ENCODE measurements around the gene ITPKB. TPM values are rescaled to one million over a fixed set of nuclear protein-coding genes. Genes with fewer than 3 reads are reported as not detected.
"Not testable (repeated sequence)": the region's sequence is repeated elsewhere in the genome, so short reads cannot be mapped to it uniquely, and the experiment has no call there.

The ITPKB gene
- total RNA-seq, result 10.5 TPM
- long read RNA-seq, full-length matches to known transcripts, result 3 of 10 reads
- long read RNA-seq, partial matches to known transcripts, result 3 of 10 reads
- long read RNA-seq, other reads (novel, unspliced or antisense), result 4 of 10 reads

DNA sequence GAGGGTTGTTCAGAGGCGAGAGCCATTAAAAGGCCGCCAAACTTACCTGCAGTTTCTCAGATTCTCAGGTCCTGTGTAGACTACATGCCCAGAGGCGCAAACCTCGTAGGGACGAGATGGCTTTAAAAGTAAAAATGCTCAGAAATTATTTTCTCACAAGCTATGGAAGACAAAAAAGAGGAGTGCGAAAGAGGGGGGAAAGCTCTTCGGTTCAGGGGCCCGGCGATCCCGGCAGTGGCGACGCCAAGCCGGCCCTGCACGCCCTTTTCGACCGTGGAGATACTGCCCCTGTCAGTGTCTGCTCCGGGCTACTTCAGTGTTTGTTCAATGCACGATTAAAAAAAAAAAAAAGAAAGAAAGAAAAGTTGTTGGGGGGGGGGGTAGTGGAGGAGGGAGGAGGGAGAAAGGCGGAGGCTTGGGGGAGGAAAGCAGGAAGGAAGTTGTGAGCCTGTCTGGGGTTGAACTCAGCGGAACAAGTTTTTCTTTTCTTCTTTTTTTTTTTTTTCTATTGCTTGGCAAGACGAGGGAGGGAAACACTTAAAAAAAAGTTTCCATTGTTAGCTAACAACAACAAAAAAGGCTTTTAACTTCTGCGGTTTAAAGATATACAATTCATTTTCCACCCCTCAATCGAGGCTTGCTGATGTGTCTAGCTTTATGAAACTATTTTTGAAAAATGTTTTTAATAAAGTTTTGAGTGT, at the start of gene ITPKB:
ITPKB (minus strand) TSS at position 288 of the 701 bp plus-strand sequence. CDS start 1,824 bp downstream, outside the sequence.
- DNase-seq (ENCODE audit: low spot score), result no peak
- intact Hi-C loops (cut with DNase I), result loop anchor here (2.0 to 10.0 kb wide), 4 partner anchors 77 to 194 kb away; partner anchors contain the start of gene STUM

DNA sequence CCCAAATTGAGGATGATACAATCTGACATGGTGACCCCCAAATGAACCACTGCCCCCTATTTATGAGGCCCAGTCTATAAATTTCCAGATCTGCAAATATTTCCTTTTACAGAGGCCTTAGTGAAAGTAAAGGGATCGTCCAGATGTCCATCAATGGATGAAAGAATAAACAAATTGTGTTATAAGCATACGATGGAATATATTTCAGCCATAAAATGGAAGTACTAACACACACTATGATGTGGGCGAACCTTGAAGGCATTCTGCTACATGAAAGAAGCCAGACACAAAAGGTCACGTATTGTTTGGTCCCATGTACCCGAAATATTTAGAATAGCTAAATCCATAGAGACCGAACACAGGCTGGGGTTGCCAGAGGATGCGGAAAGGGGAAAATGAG, 48.6 kb upstream of the ITPKB start:
- DNase-seq (ENCODE audit: low spot score), result no peak
- intact Hi-C loops (cut with DNase I), result no loop called here

DNA sequence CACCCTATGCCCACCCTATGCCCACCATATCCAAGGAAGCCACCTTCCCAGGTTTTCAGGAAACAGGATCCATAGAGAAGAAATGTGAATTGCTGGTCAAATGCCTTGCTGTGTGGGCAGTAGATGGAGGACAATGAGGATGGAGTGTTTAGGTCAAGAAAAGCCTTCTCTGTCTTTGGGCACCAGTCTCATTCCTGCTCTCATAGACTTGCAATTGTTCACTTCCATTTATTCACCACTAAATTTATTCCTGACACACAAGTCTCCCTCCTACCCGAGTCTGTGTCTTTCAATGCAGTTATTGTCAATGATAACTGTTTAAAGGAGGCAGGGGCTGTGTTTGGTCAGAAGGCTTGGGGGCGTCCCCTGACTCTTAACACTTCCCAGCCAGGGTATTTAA, 48.0 kb upstream of the ITPKB start:
- DNase-seq (ENCODE audit: low spot score), result peak; percentile 4
- intact Hi-C loops (cut with DNase I), result no loop called here

DNA sequence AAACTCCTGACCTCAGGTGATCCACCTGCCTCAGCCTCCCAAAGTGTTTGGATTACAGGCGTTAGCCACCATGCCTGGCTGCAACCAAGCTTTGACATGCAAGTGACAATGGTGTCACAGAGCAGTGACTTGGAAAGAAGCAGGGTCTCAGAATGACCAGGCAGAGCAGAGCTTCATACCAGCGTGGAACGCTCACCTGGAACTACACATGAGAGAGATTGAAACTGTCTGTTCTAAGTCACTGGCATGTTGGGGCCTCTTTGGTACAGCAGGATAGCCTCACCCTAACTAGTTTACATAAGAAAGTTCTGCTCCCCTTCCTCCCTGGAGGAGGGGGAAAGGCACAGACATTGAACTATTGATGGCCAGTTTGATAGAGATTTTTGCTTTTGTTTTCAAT, 47.5 kb upstream of the ITPKB start:
- DNase-seq (ENCODE audit: low spot score), result no peak
- intact Hi-C loops (cut with DNase I), result no loop called here

DNA sequence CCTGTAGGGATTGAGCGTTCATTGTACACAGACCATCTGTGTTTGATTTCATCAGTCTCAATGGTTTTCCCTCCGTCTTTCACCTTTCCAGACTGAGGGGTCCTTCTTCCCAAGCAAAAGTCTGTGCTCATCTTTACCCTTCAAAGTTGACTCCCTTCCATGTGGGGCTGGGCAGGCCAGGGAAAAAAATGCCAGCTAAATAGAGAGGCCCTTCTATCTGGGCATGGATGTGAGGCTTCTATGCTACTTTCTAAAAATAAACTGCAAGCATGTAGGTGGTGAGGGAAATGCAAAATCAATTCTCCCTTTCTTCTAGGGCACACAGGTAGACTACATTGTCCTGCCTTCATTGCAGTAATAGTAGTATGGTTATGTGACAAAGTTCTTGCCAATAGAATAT, 46.7 kb upstream of the ITPKB start:
- DNase-seq (ENCODE audit: low spot score), result no peak
- intact Hi-C loops (cut with DNase I), result no loop called here

DNA sequence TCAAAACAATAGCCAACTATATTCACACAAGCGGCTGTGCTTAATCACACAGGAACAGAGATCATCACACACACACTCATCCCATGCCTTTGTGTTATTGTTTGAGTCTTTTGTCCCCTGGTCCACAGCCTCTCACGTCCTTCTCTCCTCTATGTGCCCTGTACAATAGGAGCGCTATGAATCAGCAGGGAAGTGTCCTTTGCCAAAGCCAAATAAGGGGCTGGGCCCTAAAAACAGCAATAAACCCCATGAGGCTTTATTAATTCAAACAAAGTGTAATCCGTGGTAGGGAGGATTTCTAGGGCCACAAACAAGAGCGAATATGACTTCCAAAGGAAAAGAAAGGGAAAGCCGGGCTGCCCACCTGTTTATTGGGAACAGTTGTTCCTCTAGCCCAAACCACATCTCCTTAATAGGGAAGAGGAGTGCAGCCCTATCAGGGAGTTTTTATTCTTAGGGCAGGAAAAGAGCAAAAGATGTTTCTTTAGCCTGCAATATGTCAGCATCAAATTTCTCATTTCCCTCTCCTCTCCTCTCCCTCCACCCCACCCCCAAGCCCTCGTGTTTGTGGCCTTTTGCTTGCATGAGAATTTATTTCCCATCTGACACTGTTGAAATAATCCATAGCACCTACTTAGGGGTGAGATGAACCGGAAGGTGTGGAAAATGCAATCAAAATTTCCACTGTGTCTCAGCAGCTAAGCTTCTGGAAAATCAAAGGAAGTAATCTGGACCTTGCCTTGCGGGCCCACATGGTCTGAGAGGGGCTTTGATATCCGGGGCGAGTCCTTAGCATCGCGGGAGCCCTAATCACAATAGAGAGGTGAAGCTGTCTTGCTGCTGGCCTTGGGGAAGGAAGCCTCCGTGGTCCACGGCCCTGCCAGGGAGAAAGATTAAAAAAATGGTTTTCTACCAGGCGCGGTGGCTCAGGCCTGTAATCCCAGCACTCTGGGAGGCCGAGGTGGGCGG, 45.3 kb upstream of the ITPKB start:
- DNase-seq (ENCODE audit: low spot score), result no peak
- intact Hi-C loops (cut with DNase I), result no loop called here

DNA sequence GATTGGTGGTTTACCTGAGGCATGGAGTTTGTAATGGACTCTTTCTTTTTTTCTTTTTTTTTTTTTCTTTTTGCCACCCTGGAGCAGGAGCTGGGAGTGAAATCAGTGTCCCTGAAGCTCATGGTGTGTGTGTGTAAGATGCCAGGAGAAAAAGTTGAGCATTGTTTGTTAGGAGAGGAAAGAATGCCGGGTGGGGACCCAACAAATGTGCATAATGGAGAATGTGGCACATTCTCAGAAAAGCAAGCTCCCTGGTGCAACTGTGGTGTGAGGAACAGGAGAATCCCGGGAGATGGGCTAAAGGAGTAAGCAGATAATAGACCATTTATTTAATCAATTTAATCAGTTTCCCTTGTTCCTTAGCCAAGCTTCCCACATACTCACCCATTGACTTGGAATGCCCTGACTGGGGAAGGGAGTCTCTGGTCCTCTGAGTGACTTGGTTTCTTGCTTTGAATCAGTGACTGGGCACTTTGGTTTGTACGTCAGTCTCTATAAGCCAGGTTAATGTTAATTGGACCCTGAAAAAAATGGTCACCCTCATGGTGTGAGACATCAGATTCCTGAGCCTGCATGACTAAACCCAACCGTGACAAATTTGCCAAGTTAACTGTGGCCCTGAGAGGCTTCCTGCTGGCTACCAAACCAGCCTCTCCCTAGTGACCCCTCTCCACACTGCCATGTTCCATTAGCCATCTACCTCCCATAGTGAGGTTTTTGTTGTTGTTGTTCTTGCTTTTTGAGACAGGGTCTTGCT, 43.9 kb upstream of the ITPKB start:
- intact Hi-C loops (cut with DNase I), result no loop called here
- no peak for DNase-seq (ENCODE audit: low spot score)

DNA sequence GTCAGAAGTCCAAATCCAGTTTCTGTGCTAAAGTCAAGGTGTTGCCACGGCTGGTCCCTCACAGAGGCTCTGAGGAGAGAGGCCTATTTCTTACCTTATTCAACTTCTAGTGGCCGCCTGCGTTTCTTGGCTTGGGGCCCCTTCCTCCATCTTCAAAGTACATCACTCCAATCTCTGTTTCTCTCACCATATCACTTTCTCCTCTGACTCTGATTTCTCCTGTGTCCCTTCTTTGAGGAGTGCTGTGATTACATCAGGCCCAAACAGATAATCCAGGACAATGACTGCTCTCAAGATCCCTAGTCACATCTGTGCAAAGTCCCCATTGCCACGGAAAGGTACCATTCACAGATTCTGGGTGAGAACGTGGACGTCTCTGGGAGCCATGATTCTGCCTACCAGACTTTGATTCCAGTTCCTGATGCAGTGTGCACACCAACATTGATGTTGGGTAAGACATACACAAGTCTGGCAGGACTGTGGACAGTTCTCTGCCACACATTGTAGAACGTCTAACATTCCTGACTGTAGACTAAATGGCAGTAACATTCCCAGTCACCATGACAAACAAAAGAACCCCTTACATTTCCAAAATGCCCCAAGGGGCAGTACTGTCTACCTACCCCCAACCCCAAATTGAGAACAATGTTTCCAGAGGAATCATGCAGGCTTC, 43.0 kb upstream of the ITPKB start:
- DNase-seq (ENCODE audit: low spot score), result no peak
- intact Hi-C loops (cut with DNase I), result no loop called here

DNA sequence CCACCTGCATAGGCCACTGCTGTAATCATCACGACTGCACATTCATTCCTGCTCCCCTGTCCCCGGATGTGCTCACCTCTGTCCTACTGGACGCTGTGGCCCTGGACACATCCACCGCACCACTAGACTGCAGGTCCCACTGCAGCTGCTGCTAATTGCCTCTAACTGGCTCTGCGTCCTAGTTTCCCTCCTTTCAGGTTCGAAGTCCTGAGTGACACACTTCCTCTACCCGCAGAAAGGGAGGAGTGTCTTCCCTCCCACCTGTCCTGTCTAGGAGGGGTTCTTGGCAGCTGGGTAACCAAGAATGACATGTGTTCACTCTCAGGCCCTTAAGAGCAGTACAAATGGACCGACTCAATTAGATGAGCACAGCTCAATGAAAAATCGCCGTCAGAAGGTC, 40.5 kb upstream of the ITPKB start:
- intact Hi-C loops (cut with DNase I), result no loop called here
- no peak for DNase-seq (ENCODE audit: low spot score)

DNA sequence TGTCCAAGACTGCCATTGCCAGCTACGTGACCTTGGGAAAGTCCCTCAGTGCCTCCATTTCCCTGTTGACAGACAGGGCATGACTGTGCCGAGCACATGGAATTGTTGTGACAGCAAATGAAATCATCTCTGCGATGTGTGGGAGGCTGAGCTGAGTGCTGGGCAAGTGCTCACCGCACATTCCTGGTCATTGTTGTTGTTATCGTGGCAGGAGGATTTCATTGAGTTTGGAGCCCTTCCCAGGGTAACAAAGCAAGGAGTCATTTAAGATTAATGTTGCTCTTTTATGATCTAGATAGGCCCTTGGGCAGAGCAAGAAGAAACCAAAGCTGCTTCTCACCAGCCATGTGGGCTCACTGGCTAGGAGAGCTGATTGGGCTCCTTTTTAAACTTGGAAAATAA, 39.6 kb upstream of the ITPKB start:
- intact Hi-C loops (cut with DNase I), result no loop called here
- no peak for DNase-seq (ENCODE audit: low spot score)

DNA sequence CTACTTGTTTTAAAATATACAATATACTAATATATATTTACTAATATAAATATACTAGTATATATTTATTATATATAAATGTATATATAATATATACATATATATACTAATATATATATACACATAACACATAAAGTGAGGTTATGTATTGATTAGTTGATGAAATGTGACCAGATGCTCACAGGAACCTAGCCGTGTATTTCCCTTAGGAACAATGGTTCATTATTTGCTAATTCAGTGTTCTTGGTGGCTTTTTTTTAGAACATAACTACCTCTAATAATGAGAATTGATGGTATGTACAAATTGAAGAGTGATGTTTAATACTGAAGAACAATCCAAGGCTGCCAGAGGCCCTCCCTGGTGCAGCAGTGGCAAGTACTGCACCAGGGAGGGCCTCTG, 37.9 kb upstream of the ITPKB start:
- intact Hi-C loops (cut with DNase I), result no loop called here
- no peak for DNase-seq (ENCODE audit: low spot score)

DNA sequence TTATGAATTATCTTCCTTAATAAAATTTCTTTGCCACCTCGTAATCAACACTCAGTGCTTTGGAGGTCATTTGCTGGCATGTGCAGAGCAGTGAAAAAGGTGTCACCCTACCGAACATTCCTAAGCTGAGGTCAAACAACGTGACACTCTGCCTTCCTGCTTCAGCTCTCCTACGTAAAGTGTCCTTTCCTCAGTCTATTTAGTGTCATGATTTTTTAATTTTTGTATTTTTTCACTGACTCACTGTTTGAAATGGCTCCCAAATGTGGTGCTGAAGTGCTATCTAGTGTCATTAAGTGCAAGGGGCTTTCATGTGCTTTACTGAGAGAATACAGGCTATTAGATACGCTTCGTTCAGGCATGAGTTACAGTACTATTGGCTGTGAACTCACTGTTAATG, 37.0 kb upstream of the ITPKB start:
- DNase-seq (ENCODE audit: low spot score), result no peak
- intact Hi-C loops (cut with DNase I), result no loop called here

DNA sequence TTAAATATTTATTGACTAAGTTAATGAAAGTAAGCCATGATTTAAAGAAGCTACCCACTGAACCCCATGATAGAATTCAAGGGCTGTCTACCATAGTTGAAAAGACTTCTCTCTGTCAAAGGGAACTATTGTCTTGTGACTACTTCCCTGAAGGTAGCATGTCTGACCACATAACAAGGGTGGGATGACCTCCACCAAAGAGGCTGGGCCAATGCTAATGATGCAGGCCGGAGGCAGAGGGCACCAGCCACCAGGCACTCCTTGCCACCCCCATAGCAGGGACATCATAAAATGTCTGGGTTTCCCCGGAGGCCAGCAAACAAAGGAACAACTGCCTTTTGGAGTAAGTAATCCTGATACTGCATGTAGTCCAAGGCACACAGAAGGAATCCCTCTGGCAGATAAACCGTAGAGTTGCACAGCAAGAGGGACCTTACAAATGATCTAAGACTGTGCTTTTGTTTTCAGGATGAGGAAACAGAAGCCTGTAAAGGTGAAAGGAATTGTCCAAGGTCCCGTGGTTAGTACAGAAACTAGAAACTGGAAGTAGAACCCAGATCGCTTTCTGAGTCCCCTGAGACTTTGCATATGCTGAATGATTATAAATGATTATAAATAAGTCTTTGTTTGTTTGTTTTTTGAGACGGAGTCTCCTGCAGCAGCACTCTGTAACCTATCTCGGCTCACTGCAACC, 33.5 kb upstream of the ITPKB start:
- intact Hi-C loops (cut with DNase I), result no loop called here
- peak; percentile 46 for DNase-seq (ENCODE audit: low spot score)

DNA sequence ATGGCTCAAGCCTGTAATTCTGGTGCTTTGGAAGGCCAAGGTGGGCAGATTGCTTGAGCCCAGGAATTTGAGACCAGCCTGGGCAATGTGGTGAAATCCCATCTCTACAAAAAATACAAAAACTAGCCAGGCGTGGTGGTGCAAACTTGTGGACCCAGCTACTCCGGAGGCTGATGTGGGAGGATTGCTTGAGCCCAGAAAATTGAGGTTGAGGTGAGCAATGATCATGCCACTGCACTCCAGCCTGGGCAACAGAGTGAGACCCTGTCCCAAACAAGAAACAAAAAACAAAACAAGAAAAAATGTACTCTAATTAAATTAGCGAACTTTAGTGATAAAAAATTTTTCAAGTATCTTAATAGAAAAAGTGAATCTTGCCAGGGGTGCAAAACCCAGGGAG, 28.1 kb upstream of the ITPKB start:
- DNase-seq (ENCODE audit: low spot score), result peak; percentile 38
- intact Hi-C loops (cut with DNase I), result not testable (repeated sequence)

DNA sequence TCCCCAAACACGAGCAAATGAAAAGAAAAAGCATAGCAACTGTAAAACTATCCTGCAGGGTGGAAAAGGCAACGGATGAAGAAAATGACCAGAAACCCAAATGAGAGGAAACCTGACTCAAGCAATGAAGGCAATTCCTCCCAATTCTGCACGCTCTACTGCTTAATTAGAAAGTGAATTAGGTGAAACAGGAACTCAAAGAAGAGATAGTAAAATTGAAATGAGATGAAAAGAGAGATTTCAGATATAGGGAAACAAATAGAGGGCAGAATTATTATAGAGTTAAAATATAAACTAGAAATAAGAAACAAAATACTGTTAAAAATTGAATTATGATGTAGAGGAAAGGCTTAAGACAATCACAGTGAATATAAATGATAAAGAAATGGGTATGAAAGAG, 27.5 kb upstream of the ITPKB start:
- no peak for DNase-seq (ENCODE audit: low spot score)

DNA sequence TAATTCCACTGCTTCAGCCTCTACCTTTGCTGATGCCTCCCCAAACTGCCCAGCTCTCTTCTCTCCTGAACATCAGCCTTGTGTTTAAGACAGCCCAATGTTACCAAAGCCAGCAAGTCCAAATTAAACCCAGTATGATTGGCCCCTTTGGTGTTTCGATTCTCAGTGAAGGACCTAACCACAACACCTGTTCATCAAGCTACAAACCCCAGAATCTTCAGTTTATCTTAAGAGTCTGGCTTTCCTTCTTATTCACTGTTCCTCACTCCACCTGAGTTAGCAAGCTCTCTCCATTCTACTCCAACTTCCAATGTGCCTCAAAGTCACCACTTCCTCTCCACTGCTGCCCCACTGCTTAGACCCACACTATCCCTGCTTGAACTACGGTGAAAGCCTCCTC, 25.5 kb upstream of the ITPKB start:
- DNase-seq (ENCODE audit: low spot score), result peak; percentile 14
- intact Hi-C loops (cut with DNase I), result no loop called here

More for the DNA sequence above, 27.5 kb upstream of the ITPKB start:
- intact Hi-C loops (cut with DNase I), result no loop called here

DNA sequence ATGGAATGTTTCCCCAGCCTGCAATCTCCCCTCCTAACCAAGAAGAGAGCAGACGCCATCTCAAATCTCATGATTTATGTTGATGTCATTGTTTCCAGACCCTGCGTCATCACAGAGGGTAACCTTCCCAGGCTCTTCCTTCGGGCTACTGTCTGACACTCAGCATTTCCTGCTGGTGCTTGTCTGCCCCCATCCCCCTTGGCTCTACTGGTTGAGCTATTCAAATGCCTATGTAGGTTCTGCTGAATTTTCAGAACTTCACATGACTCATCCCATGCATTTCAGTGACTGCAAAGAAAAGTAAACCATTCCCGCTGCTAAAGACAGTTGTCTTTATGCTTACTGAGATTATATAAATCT, 24.8 kb upstream of the ITPKB start:
- peak; percentile 5 for DNase-seq (ENCODE audit: low spot score)
- intact Hi-C loops (cut with DNase I), result no loop called here

DNA sequence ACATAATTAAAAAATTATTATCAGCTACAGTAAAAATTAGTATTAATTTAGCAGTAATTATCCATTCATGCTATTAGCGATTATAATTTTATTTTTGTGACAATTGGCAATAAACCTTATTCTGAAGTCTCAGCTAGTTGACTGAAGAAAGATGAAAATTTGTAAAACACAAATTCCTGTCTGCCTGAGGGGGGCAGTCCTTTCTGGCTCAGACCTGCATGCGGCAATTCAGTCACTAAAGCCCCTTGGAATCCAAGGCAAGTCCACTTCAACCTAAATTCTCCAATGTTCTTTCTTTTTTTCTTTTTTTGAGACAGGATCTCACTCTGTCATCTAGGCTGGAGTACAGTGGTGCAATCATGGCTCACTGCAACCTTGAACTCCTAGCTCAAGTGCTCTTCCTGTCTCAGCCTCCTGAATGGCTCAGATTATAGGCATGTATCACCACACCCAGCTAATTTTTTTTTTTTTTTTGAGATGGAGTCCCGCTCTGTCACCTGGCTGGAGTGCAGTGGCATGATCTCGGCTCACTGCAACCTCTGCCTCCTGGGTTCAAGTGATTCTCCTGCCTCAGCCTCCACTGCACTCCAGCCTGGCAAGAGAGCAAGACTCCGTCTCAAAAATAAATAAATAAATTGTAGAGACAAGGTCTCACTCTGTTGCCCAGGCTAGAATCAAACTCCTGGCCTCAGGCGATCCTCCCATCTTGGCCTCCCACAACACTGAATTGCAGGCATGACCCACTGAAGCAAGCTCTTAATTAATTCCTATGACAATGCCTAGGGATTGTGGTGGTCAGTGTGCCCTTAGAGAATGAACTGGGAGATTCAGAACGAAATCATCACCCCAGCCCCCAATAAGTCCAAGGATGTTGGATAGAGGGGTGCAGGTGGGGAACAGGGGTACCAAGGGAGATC, 24.2 kb upstream of the ITPKB start:
- peak; percentile 5 for DNase-seq (ENCODE audit: low spot score)
- intact Hi-C loops (cut with DNase I), result no loop called here
